NK-92 treated with Interleukin-12 subunit alpha and Interleukin-12 subunit beta, amount 100 ng/mL, for 24 hours (cell line): ENCODE results near the gene EHBP1.

Experiments used
- DNase-seq: peaks from one replicate; lab custom pipeline; 2025; lab: John Stamatoyannopoulos, UW

Gene EHBP1

DNA sequence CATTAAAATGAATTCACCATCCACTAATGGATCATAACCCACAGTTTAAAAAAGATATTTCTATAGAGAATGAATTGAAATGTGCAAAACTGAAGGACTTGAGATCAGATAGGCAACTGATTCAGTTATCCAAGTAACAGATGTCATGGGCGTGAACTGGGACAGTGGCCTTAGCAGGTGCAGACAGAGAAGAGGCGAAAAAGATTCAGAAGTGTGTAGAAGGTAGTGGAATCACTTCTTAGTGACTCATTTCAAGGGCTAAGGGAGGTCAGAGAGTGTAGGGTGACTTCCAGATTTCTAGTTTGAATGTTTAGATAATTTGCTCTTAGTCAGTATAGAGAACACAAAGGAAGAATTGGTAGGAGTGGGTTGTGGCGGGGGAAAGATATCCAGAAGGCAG lies 79.7 kb downstream of the EHBP1 start:
- DNase-seq: no peak

DNA sequence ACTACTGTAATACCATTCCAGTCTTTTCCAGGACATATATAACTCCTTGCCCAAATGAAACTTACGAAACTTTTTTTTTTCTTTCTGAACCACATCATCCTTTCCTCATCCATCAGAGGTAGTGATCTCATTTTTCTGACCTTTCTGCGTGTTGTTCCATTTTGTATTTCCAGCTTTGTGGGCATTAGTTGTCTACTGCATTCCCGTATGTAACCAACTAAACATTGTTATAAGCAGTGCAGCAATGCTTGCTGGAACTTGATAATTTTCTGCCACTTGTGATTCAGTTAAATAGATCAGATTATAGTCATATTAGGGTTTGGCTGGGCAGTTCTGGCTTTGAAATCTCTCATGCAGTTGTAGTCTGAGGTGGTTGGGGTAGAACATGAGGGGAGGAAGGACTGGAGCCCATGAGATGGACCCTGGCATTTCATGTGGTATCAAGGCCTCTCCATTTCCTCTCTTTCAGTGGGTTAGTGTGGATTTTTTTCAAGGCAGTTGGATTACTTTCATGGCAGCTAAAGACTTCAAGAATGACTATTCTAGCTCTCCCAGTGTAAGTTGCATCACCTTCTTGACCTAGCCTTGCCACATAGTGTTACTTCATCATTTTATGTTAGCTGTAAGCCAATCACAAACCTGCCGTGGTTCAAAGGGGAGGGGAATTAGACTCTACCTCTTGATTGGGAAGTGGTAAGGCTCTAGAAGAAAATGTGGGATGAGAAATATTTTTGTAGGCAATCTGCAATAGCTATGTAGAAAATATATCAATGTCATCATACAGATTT lies 80.5 kb downstream of the EHBP1 start:
- no peak for DNase-seq

DNA sequence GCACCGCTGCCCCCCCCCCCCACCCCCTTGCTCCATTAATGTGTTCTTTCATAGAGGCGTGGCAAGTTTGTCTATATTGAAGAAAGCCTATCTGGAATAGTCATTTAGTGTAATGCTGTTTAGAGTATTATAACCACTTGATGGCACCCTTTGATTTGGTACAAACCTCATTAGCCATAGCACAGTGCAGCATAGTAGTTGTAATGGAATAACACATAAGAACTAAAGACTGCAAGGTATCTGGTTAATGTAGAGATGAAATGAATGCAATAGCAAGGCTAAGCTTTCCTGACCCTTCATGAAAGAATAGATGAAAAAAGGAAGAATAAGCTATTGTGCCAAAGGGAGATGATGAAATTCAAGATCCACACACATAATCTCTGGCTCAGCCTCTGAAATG lies 81.9 kb downstream of the EHBP1 start:
- no peak for DNase-seq

GRCh38 chr2:62789518-62789917 lies 84.0 kb downstream of the EHBP1 start:
- no peak for DNase-seq

DNA sequence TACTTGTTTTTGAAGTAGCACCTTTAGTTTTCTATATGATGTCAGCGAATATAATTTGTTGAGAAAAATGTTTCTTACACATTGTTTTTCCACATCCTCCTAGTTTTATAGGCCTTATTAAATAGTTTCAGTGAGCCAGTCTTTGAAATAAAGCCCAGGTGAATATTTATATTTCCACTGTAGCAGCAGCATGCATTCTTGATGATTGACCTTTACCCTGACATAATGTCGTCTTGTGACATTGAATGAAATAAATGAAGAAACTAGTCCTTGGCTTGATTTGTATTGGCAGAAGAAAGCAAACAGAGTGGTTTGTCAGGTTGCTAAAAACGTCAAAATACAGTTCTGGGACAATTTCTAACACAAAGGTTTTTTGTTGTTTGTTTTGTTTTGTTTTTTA lies 84.4 kb downstream of the EHBP1 start:
- no peak for DNase-seq

DNA sequence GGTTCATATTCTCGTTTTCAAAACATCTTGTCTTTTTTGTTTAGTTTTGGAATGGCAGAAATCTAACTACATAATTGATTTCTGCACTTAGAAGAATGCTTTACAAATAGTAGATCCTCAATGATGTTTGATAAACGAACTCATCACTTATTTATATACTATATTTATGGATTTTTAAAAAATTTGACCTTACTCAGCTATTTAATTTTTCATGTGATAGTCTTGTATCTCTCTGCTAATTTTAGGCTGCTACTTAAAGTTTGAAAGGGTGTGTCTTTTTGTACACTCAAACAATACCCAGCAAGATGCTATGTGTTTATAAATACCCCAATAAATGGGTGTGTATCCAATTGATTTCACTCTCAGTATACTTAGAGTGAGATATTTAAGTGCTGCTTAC lies 86.9 kb downstream of the EHBP1 start:
- no peak for DNase-seq

GRCh38 chr2:62793213-62793612 lies 87.7 kb downstream of the EHBP1 start:
- no peak for DNase-seq

- DNase-seq: no peak
These were observed 89.3 kb downstream of the EHBP1 start for GRCh38 chr2:62794791-62795190.

DNA sequence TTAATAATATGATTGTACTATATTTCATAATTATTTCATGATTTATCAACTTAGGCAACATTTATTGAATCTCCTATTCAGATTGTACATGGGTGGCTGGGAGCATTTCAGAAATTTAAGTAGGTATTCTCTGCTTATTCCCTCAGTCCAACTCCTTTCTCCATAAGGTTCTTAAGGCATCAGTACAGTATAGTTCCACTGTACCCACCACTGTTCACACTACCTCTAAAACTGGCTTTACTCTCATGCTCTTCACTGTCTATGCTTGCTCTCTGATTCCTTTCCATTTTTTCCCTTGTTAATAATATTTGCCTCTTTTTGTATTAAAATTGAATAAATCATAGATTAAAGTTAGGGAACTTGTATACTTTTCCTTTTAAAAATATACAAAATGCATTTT lies 89.8 kb downstream of the EHBP1 start:
- no peak for DNase-seq

GRCh38 chr2:62797107-62797506 lies 91.6 kb downstream of the EHBP1 start:
- DNase-seq: no peak

DNA sequence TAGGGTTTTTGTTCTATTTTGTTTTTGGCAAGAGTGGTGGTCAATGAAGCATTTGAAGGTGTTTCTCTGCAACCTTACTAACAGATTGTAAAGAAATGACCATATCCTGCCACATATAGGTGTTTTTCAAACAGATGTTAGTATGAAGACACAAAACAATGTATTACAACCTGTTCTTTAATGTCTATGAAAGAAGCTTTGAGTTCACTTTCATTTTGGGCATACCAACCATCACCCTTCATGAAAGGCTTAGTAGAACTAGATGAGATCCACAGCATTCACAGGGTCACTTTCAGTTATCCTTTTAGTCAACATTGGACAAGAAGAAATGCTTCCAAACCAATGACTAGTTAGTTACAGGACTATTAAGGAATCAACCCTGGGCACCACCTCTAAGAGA lies 95.1 kb downstream of the EHBP1 start:
- DNase-seq: no peak

DNA sequence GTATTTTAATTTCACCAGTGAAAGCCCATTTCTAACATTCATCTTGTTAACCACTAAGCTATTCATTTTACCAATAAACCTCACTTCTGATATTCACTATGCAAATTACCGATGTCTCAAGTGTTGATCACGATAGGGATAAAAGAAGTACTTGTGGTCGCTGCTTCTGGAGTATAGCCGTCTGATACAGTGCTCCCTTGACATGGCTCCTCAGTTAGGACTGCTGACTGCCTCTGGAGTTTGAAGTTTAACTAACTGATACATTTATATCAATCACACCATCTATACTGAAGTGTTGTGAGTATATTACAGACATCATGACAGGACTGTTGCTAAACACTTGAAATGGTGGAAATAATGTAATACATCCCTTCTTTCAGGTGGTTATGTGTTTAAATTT lies 95.6 kb downstream of the EHBP1 start:
- DNase-seq: no peak

DNA sequence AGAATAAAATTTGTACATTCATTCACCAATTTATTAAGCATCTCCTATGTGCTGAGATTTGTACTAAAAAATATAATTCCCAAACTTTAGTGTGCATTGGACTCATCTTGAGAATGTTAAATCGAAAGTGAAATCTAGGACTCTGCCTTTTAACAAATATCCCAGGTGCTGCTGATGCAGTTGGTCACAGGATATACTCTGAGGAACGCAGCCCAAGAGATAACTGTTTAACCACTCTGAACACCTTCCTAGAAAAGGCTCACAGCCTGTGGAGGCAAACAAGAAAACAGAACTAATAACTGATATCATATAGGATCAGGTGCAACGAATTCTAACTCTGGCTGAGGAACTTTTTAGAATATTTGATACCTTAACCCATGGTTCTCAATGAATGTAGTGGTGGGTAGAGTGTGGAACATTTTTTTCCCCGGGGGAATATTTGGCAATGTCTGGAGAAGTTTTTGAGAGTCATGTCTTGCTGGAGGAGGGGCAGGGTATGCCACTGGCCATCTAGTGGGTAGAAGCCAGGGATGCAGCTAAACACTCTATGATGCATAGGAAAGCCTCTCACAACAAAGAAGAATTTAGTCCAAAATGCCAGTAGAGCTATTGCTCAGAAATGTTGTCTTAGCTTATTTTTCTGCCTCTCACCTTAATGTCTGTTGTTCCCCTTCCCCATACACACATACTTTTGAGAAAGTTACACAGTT lies 96.5 kb downstream of the EHBP1 start:
- no peak for DNase-seq

- DNase-seq: no peak
These were observed 98.4 kb downstream of the EHBP1 start for GRCh38 chr2:62803961-62804360.

DNA sequence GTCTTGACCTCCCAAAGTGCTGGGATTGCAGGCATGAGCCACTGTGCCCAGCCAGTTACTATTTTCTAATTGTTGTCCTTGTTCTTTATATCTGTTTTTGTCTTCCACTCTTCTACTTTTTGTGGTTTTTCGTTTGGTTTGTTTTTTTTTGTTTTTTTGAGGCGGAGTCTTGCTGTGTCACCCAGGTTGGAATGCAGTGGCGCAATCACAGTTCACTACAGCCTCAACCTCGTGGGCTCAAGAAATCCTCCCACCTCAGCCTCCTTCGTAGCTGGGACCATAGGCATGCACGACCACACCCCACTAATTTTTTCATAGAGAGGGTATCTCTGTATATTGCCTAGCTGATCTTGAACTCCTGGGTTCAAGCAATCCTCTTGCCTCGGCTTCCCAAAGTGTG lies 100.7 kb downstream of the EHBP1 start:
- no peak for DNase-seq

GRCh38 chr2:62808554-62808953 lies 103.0 kb downstream of the EHBP1 start:
- DNase-seq: no peak

DNA sequence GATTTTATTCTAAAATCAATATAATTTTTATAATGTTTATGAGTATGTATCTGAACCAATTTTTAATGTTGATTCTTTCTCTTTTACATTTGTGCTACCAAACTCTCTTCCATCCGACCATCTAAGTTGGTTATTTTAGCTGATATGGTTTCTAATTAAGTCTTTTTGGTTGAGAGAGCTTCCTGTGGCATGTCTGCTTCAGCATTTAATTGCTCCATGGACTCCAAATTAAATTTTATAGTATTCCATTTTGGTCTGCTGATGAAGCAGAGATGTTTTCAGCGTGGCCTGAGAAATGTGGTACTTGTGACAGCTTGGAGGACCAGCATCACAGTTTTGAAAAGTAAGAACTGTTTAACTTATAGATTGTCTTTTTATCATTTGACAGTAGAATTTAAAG lies 105.6 kb downstream of the EHBP1 start:
- no peak for DNase-seq

DNA sequence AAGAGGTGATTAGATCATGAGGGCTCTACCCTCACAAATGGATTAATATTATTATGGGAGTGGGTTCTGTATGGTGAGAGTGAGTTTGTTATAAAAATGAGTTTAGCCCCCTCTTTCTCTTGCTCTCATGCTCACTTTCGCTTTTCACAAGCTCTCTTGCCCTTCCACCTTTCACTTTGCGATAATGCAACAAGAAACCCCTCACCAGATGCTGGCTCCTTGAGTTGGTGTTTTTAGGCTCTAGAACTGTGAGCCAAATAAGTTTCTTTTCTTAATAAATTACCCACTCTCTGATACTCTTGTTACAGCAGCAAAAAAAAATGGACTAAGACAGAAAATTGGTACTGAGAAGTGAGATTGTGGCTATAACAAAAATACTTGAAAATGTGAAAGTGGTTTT lies 106.5 kb downstream of the EHBP1 start:
- no peak for DNase-seq

- DNase-seq: no peak
These were observed 107.7 kb downstream of the EHBP1 start for GRCh38 chr2:62812921-62813825.

GRCh38 chr2:62814123-62814522 lies 108.6 kb downstream of the EHBP1 start:
- no peak for DNase-seq

GRCh38 chr2:62817348-62817747 lies 111.8 kb downstream of the EHBP1 start:
- no peak for DNase-seq

DNA sequence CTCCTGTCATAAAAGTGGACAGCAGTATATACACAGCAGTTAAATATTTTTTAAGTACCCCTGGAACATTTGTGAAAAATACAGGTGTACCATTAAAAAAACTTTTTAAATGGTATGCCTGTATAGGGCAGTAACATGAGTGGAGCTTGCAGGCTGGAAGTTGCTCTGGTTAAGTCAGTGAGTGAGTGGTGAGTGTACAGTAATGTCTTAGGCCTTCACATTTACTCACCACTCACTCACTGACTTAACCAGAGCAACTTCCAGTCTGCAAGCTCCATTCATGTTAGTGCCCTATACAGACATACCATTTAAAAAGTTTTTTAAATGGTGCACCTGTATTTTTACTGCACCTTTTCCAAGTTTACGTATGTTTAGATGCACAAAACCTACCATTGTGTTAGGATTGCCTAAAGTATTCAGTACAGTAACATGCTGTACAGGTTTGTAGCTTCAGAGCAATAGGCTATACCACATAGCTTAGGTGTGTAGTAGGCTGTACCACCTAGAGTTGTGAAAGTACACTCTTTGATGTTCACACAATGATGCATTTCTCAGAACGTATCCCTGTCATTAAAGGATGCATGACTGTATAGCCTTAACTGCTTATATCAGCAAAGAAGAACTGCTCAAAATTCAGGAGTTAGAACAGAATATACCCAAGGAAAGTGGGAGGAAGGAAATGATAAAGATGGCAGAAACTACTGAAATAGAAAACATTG lies 112.6 kb downstream of the EHBP1 start:
- no peak for DNase-seq
